B cell (primary cell): ENCODE results near the gene MYMK. TPM values are rescaled to one million over a fixed set of nuclear protein-coding genes. Genes with fewer than 3 reads are reported as not detected.

Experiments used
- ATAC-seq: fragments of 200-7000 bp; cut with Tn5 transposase; one replicate; pipeline ENCODE4 v1.10.0; 2021; ENCODE audit warnings: low read depth, mild to moderate bottlenecking, moderate number of reproducible peaks, moderate library complexity
- CTCF ChIA-PET: fragments of 350-600 bp; sonication (Branson Sonifier 250); formaldehyde crosslinking; loops from one replicate; lab custom pipeline; 2021; ENCODE audit warnings: antibody characterized with exemption, inconsistent platforms; lab: Charles Lee
- POLR2A ChIA-PET: fragments of 350-600 bp; sonication (Branson Sonifier 250); formaldehyde crosslinking; loops from one replicate; lab custom pipeline; 2021; ENCODE audit warnings: antibody characterized with exemption; lab: Charles Lee
- DNase-seq: peaks from one replicate; pipeline ENCODE4 v3.0.0; 2013
- H2AFZ ChIP-seq: 2 replicates; pipeline ENCODE4 v1.6.1; 2012; ENCODE audit warnings: mild to moderate bottlenecking, low read depth, low read length; ENCODE audit not compliant: insufficient read depth, poor library complexity, severe bottlenecking
- H3K27ac ChIP-seq, 2 donors: 1 replicate in 1 of 2; 2 replicates in 1 of 2; pipeline ENCODE4 v1.5.1; 2012 to 2013; ENCODE audit warnings: low read length in 2 of 2, mild to moderate bottlenecking in 2 of 2, moderate library complexity in 1 of 2
- H3K27me3 ChIP-seq, 4 experiments: fragments of 200-600 bp in 1 of 4; sonication (generic) in 1 of 4; replicated peaks in 1 of 4; 1 replicate in 2 of 4; 2 replicates in 2 of 4; pipeline versions ENCODE4 v1.6.1 to v1.7.0; 2013 to 2016; ENCODE audit warnings: low read length in 3 of 4, mild to moderate bottlenecking in 2 of 4, mixed read lengths in 1 of 4, moderate library complexity in 1 of 4; ENCODE audit not compliant: insufficient read depth in 4 of 4, control insufficient read depth in 3 of 4; ENCODE audit errors: control extremely low read depth in 1 of 4
- H3K36me3 ChIP-seq, 2 experiments: replicated peaks in 1 of 2; 1 replicate in 1 of 2; 2 replicates in 1 of 2; pipeline versions ENCODE4 v1.6.1 to v1.7.1; 2013; ENCODE audit warnings: low read length in 1 of 2; ENCODE audit not compliant: insufficient read depth in 2 of 2, control insufficient read depth in 1 of 2; ENCODE audit errors: control extremely low read depth in 1 of 2, extremely low read depth in 1 of 2
- H3K4me1 ChIP-seq, 2 donors: fragments of 200-600 bp in 1 of 2; sonication (generic) in 1 of 2; 1 replicate in 1 of 2; 2 replicates in 1 of 2; pipeline versions ENCODE4 v1.5.1 to v1.6.1; 2013 to 2017; ENCODE audit warnings: low read length in 2 of 2; ENCODE audit not compliant: control insufficient read depth in 2 of 2, insufficient read depth in 2 of 2
- H3K4me2 ChIP-seq: replicated peaks from 2 replicates; pipeline ENCODE3; 2012; ENCODE audit warnings: mild to moderate bottlenecking, low read depth, low read length; ENCODE audit not compliant: poor library complexity, severe bottlenecking
- H3K4me3 ChIP-seq, 5 experiments: fragments of 200-600 bp in 1 of 5; sonication (generic) in 1 of 5; 1 replicate in 3 of 5; 2 replicates in 2 of 5; pipeline versions ENCODE4 v1.5.1 to v1.7.0; 2011 to 2016; ENCODE audit warnings: low read length in 4 of 5, mild to moderate bottlenecking in 4 of 5, low read depth in 2 of 5, control low read depth in 1 of 5, moderate library complexity in 1 of 5; ENCODE audit not compliant: insufficient read depth in 1 of 5; ENCODE audit errors: control extremely low read depth in 1 of 5, extremely low read depth in 1 of 5
- H3K79me2 ChIP-seq: fragments of 200-600 bp; sonication (generic); one replicate; pipeline ENCODE4 v1.6.0; 2016; ENCODE audit warnings: low read length; ENCODE audit not compliant: control insufficient read depth, insufficient read depth
- H3K9ac ChIP-seq: fragments of 200-600 bp; sonication (generic); 2 replicates; pipeline ENCODE4 v1.6.1; 2017; ENCODE audit warnings: mild to moderate bottlenecking, low read length, moderate library complexity
- H3K9me3 ChIP-seq, 3 donors: one replicate each; pipeline versions ENCODE4 v1.6.1 to v1.7.1; 2013; ENCODE audit warnings: low read length in 2 of 3; ENCODE audit not compliant: control insufficient read depth in 2 of 3, insufficient read depth in 1 of 3; ENCODE audit errors: control extremely low read depth in 1 of 3
- H4K20me1 ChIP-seq: 2 replicates; pipeline ENCODE4 v1.6.0; 2012; ENCODE audit warnings: mild to moderate bottlenecking, low read length; ENCODE audit not compliant: insufficient read depth, control insufficient read depth, poor library complexity, severe bottlenecking
- H3K27ac Mint-ChIP-seq: one replicate; pipeline ENCODE4 v1.8.0; 2021; ENCODE audit warnings: mixed read lengths
- H3K27me3 Mint-ChIP-seq: one replicate; pipeline ENCODE4 v1.8.0; 2021; ENCODE audit warnings: mixed read lengths
- H3K4me1 Mint-ChIP-seq: one replicate; pipeline ENCODE4 v1.8.0; 2021; ENCODE audit warnings: mixed read lengths
- H3K4me3 Mint-ChIP-seq: one replicate; pipeline ENCODE4 v1.8.0; 2021; ENCODE audit warnings: mixed read lengths
- H3K9me3 Mint-ChIP-seq: one replicate; pipeline ENCODE4 v1.8.0; 2022; ENCODE audit warnings: mixed read lengths; ENCODE audit not compliant: insufficient read depth
- CTCF ChIP-seq: fragments of 200-600 bp; IDR thresholded peaks from one replicate; pipeline ENCODE4 v1.8.0; 2022; ENCODE audit warnings: antibody characterized with exemption, mild to moderate bottlenecking
- EZH2 ChIP-seq: IDR thresholded peaks from 2 replicates; pipeline ENCODE4 v1.6.1; 2012; ENCODE audit warnings: borderline replicate concordance, low read depth, mild to moderate bottlenecking, moderate library complexity, low read length; ENCODE audit not compliant: insufficient read depth, poor library complexity, severe bottlenecking
- WGBS: methylation state at CpG from one replicate; pipeline ENCODE4 v1.1.5; 2013; ENCODE audit warnings: missing lambda C conversion rate; ENCODE audit not compliant: insufficient coverage; 5-methylcytosine and 5-hydroxymethylcytosine counted together
- intact Hi-C: fragments of 100-400 bp; cut with micrococcal nuclease; formaldehyde crosslinking; loops from one replicate; pipeline ENCODE4 v1.10.0; 2022
- polyA plus RNA-seq: library from polyadenylated mRNA; depleted of rRNA; stranded (reverse); fragments of >200 nt; gene quantifications from 2 replicates; pipeline ENCODE4 v1.2.3, GENCODE V29; 2012
- total RNA-seq, 2 donors: library from RNA; stranded (reverse); fragments of 120-200 nt in 1 of 2; gene quantifications; 1 replicate in 1 of 2; 2 replicates in 1 of 2; pipeline versions ENCODE4 v1.2.3 to v1.2.4, GENCODE V29; 2013 to 2022

Gene MYMK
- total and polyA plus RNA-seq, 2 donors (not counting 1 experiment from before 2014, with no cell fraction given), result not detected

DNA sequence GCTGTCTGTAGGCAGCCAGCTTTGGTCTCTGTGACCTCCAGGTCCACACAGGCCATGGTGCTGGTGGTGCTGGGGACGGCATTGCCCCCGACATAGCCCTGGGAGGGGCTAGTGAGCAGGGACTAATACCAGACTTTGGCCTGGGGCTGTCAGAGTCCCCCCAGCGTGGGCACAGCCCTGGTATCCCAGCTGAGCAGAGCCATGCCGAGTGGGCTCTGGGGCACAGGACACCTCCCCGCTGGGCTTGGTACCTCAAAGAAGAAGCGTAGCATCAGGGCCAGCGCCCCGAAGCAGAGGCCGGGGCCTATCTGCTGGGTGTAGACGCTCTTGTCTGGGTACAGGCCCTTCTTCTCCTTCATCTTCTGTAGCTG, 9.5 kb downstream of the MYMK start:
- CTCF ChIA-PET, result no interaction called here
- Histone ChIP-seq H3K9me3 (peaks cover 0 to 5% (median 0%) of the 10 kb centered on the region in 3 donors), H3K79me2 (no peaks in the 10 kb centered on the region), H3K4me1 (no peaks in the 10 kb centered on the region), H3K4me3 (no peak overlapping the region), H4K20me1 (no peaks in the 10 kb centered on the region), H3K4me2 (no peak overlapping the region), H3K9ac (no peak overlapping the region), H2AFZ (no peak overlapping the region), H3K36me3 (no peaks in the 10 kb centered on the region), H3K27ac (no peak overlapping the region), H3K27me3 (peaks cover 0 to 4% (median 0%) of the 10 kb centered on the region in 4 experiments)
- POLR2A ChIA-PET, result no interaction called here
- intact Hi-C loops, result no loop called here
- 94% methylated on average over 10 of the region's 10 CpGs for WGBS
- peaks cover 8% of the 10 kb centered on the region for H3K27me3 Mint-ChIP-seq
- DNase-seq, result no peak
- H3K9me3 Mint-ChIP-seq, result no peaks in the 10 kb centered on the region
- no peak overlapping the region for H3K4me3 Mint-ChIP-seq
- H3K27ac Mint-ChIP-seq, result no peak overlapping the region
- H3K4me1 Mint-ChIP-seq, result no peaks in the 10 kb centered on the region
- ATAC-seq, result no peak
- no peak for TF ChIP-seq CTCF
- TF ChIP-seq EZH2, result no peak

GRCh38 chr9:133514460-133515239, 10.1 kb downstream of the MYMK start:
- ATAC-seq (no peak), DNase-seq (no peak)
- peaks cover 0 to 5% (median 0%) of the 10 kb centered on the region in 3 donors for H3K9me3 ChIP-seq
- H4K20me1 ChIP-seq, result no peaks in the 10 kb centered on the region
- H3K9me3 Mint-ChIP-seq, result no peaks in the 10 kb centered on the region
- no peak overlapping the region for H3K27ac Mint-ChIP-seq
- no peak overlapping the region for H3K4me3 ChIP-seq
- CTCF ChIA-PET, result no interaction called here
- H3K36me3 ChIP-seq, result no peaks in the 10 kb centered on the region
- no peak overlapping the region for H2AFZ ChIP-seq
- intact Hi-C loops, result no loop called here
- no peak for TF ChIP-seq CTCF
- no peak for TF ChIP-seq EZH2
- WGBS, result 61% methylated on average over 14 of the region's 14 CpGs
- H3K27ac ChIP-seq, result no peak overlapping the region
- peaks cover 10% of the 10 kb centered on the region for H3K27me3 Mint-ChIP-seq
- H3K27me3 ChIP-seq, result peaks cover 0 to 8% (median 0%) of the 10 kb centered on the region in 4 experiments
- no peak overlapping the region for H3K9ac ChIP-seq
- no peak overlapping the region for H3K4me2 ChIP-seq
- no peaks in the 10 kb centered on the region for H3K4me1 ChIP-seq
- no peak overlapping the region for H3K4me3 Mint-ChIP-seq
- H3K4me1 Mint-ChIP-seq, result no peaks in the 10 kb centered on the region
- POLR2A ChIA-PET, result no interaction called here
- H3K79me2 ChIP-seq, result no peaks in the 10 kb centered on the region
